HFF-Myc (cell line): ENCODE data around the gene PPARA.

Source experiments
- DNase-seq: peaks from one replicate; pipeline ENCODE4 v3.0.0-alpha.2; 2011; ENCODE audit warnings: low read depth; ENCODE audit errors: extremely low read depth
- H3K4me3 ChIP-seq: replicated peaks from 2 replicates; pipeline ENCODE4 v1.5.1; 2011; ENCODE audit warnings: low read depth, mild to moderate bottlenecking, control low read depth, low read length
- TF ChIP-seq, protein P1 (sequence below): IDR thresholded peaks from 2 replicates; pipeline ENCODE4 v1.5.1; 2012; ENCODE audit warnings: mild to moderate bottlenecking, low read depth, low read length, control low read depth; ENCODE audit errors: missing control alignments

Gene PPARA

DNA sequence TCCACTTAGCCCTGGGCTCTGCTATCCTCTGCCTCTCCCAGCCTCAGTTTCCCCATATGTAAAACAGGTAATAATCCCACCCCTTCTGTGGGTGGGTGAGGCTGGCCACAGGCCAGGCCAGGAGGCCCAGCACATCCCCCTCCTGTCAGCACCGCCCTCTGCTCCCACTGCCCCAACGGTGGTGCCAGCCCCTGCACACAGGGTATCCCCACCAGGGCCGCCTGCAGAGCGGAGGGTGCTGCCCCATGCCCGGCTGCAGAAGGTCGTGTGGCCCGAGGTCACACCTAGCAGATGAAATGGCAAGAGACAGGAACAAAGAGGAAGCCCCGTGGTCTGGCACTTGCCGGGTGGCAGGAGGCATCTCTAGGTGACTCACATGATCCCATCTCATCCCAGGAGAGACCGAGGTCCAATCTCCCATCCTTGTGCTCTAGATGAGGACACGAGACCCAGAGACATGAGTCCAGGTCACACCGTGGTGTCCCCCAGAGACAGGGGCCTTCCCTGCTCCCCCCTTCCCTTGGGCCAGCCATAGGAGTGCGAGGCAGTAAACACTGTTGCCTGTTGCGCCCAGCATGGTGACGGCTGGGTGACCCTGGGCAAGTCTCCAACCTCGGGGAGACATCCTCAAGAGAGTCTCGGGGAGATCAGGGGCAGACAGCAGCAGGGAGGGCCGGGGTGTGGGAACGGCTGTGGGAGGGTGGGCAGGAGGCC is 27.2 kb upstream of the PPARA start:
- TF ChIP-seq, protein P1, sequence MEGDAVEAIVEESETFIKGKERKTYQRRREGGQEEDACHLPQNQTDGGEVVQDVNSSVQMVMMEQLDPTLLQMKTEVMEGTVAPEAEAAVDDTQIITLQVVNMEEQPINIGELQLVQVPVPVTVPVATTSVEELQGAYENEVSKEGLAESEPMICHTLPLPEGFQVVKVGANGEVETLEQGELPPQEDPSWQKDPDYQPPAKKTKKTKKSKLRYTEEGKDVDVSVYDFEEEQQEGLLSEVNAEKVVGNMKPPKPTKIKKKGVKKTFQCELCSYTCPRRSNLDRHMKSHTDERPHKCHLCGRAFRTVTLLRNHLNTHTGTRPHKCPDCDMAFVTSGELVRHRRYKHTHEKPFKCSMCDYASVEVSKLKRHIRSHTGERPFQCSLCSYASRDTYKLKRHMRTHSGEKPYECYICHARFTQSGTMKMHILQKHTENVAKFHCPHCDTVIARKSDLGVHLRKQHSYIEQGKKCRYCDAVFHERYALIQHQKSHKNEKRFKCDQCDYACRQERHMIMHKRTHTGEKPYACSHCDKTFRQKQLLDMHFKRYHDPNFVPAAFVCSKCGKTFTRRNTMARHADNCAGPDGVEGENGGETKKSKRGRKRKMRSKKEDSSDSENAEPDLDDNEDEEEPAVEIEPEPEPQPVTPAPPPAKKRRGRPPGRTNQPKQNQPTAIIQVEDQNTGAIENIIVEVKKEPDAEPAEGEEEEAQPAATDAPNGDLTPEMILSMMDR, result no peak
- no peak overlapping the region for H3K4me3 ChIP-seq
- no peak for DNase-seq

DNA sequence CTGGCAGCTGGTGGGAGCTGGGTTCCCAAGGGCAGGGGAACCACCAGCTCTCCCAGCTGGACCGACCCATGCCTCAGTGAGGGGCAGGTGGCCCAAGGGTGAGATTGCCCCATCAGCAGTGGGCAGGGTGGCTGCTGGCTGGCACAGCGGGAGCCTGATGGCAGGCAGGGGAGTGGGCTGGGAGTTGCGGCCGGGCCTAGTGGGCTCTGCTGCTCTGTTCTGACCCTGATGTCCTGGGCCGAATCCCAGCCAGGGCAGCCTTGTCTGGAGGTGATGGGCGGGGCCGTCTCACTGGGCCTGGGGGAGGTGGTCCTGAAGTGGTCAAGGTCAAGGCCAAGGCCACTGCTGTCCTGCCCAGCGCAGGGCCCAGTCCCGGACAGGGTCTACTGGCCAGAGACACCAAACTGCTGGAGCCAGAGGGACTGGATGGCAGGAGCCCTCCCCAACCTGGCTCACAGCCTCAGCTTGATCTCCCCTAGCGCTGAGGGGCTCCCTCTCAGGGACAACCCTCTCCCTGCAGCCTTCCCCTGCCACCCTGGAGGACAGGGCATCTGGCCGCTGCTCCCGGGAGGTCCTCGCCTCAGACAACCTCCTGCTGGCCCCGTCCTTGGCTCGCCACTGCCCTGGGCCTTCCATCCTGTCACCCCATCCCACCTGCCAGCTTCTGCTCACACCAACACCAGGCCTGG is 26.5 kb upstream of the PPARA start:
- H3K4me3 ChIP-seq, result no peak overlapping the region
- TF ChIP-seq, protein P1, result no peak
- DNase-seq, result no peak

DNA sequence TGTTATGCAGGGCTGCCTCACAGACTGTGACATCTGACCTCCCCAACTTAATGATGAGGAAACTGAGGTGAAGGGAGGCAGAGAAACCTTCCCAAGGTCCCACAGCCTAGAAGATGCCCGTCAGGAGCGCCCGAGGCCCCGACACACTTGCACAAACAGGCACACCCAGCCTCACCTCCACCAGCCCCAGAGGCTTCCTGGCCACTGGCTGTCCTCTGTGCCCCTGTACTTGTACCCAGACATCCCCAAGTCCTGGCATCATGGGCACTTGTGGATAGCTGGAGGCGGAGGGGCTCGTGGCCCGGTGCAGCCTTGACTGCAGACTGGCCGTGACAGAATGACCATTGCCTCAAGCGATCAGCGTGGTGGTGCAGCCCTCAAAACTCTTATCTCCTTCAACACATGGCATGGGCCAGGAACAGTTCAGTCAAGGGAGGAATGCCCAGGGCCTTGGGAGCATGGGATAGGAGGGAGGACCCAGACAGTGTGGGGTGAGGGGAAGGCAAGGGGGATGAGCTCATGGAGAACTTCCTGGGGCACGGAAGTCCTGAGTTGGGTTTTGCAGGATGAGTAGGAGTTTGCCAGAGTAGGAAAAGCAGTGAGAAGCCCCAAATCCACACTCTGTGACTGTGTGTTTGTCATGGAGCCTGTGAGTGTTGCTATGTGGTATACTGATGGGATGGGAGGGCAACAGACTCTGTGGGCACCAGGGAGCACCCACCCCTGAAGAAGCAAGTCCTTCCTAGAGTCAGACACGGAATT is 25.8 kb upstream of the PPARA start:
- H3K4me3 ChIP-seq, result no peak overlapping the region
- DNase-seq, result no peak
- TF ChIP-seq, protein P1, result no peak

DNA sequence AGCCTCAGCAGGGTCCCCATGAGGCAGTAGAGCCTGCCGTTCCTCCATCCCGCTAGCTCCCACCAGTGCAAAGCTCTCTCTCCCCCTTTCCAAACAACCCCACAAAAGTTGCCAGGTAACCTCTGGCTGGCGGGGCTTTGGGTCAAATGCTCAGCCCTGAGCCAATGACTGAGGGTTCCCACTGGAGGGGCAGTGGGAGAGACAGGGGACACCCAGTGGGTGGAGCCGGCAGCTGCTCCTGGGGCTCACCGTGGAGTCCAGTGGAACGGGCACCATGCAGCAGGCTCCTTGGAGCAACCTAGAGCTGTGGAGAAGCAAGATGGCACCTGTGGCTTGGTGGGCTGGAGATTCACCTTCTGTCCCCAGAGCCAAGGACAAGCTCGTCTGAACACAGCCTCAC is 25.0 kb upstream of the PPARA start:
- DNase-seq, result no peak
- TF ChIP-seq, protein P1, result no peak
- no peak overlapping the region for H3K4me3 ChIP-seq

DNA sequence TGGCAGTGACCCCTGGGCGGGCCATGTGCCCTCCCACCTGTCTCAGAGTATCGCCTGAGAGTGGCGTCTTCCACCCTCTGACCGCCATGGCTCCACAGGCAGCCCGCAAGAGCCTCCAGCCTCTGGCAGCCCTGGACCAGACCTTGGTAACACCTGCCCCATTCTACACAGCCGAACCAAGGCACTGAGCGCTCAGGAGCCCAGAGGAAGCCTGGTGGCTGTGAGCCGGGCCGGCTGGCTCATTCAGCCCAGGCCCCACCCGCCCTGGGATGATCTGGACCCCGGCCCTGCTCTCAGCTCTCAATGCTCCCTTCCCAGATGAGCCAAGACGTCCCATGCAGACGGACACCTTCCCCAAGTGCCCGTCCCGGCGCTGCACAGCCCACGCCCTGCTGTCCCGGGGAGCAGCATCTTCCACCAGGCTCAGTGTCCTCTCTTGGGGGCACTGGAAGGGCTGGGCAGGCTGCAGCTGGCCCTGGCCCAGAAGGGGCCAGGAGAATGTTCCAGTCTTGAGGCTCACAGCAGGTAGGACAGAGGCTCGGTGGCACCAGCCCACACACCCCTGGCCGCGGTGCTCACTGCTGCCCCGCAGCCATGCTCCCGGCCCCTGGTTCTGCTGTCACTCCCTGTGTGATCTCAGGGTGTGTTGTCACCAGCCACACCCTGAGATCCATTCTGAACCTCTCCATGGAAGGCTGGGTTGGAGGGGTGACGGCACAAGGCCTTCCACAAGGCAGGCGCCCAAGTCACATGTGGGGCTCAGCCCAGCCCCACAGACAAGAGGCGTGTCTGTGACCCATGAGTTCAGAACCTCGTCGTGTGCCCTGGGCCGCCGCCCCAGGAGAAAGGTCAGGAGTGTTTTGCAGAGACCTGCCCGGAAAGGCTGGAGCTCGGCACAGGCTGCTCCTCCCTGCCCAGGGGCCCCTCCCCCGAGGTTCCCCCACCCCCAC is 24.2 kb upstream of the PPARA start:
- no peak for DNase-seq
- TF ChIP-seq, protein P1, result no peak

DNA sequence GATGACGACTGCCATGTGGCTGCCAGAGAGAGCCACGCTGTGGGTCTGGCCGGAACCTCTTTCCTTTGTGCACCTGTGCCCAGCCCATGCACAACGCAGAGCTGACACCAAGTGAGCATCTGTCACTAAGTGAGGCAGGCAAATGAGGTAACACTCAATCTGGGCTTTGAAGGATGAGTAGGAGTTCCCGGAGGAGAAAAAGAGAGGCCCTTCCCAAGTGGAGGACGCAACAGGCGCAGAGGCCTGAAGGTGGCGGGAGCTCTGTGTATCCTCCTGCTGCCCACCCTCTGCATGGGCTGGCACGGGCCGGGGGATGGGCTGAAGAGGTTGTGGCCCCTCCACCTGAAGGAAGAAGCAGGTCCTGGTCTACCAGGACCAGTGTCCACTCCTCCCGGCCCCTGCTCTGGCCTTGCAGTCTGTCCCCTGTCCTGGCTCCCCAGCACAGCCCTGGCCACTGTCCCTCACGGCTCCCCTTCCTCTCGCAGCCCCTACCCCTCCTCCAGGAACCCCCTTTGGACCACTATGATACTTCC is 23.4 kb upstream of the PPARA start:
- H3K4me3 ChIP-seq, result no peak overlapping the region
- TF ChIP-seq, protein P1, result no peak
- no peak for DNase-seq

More for the DNA sequence above, 24.2 kb upstream of the PPARA start:
- no peak overlapping the region for H3K4me3 ChIP-seq
